HG03575 (cell line): ENCODE data around the gene RBM27.
"Not testable (repeated sequence)": the region's sequence is repeated elsewhere in the genome, so short reads cannot be mapped to it uniquely, and the experiment has no call there.

Experiments
- ATAC-seq: cut with Tn5 transposase; IDR thresholded peaks from one replicate; pipeline ENCODE4 v1.9.1; 2021; ENCODE audit not compliant: unreplicated experiment, insufficient number of reproducible peaks, low FRiP score; ENCODE audit errors: extremely low read depth

RBM27 gene

GRCh38 chr5:146203011-146203871, at the start of gene RBM27:
RBM27 (plus strand) TSS chr5:146203605; CDS start chr5:146203766, 161 bp downstream.
- peak; percentile 100 for ATAC-seq

GRCh38 chr5:146158255-146158654, 45.1 kb upstream of the RBM27 start:
- ATAC-seq = no peak

GRCh38 chr5:146164382-146164781, 39.0 kb upstream of the RBM27 start:
- no peak for ATAC-seq

DNA sequence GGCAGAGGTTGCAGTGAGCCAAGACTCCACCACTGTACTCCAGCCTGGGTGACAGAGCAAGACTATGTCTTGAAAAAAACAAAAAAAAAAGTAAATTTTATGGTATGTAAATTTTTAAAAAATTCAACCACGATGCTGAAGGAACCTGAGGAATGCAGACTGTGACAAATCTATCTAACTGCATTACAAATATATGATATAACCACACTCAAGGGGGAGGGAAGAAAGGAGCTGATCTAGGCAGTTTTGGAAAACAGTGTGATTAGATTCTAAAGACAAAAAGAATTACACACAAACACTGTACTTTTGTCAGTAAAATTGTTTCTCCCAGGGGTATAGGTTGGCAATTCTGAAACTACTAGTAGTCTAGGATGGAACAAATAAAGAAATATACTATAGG, 37.9 kb upstream of the RBM27 start:
- no peak for ATAC-seq

- ATAC-seq = no peak
Observed at GRCh38 chr5:146165903-146166302, 37.5 kb upstream of the RBM27 start.

- no peak for ATAC-seq
Observed at GRCh38 chr5:146169076-146169475, 34.3 kb upstream of the RBM27 start.

DNA sequence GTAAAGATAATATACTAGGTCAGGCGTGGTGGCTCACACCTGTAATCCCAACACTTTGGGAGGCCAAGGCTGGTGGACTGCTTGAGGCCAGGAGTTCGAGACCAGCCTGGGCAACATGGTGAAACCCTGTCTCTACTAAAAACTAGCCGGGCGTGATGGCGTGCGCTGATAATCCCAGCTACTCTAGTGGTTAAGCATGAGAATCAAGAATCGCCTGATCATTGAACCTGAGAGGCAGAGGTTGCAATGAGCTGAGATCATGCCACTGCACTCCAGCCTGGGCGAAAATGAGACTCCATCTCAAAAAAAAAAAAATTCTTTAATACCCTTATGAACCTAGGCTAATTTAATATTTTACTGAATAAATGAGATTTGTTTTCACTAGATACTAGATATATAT, 30.4 kb upstream of the RBM27 start:
- ATAC-seq = peak; percentile 26

DNA sequence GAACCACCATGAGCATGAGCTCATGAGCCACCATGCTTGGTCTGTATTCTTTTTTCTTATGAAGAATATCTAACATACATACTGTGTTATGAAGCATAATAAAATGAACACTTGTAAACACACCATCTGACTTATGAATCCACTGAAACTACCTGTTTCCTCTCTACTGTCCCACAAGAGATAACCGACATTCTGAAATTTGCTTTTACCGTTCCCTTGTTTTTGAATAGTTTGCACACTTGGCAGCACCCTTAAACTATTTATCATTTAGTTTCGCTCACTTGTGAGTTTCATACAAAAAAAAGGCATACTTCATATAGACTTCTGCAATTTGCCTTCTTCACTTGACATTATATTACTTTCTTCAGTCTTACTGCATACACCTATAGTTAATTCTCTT, 29.8 kb upstream of the RBM27 start:
- ATAC-seq = peak; percentile 90

GRCh38 chr5:146176805-146177204, 26.6 kb upstream of the RBM27 start:
- no peak for ATAC-seq

GRCh38 chr5:146179696-146180095, 23.7 kb upstream of the RBM27 start:
- no peak for ATAC-seq

DNA sequence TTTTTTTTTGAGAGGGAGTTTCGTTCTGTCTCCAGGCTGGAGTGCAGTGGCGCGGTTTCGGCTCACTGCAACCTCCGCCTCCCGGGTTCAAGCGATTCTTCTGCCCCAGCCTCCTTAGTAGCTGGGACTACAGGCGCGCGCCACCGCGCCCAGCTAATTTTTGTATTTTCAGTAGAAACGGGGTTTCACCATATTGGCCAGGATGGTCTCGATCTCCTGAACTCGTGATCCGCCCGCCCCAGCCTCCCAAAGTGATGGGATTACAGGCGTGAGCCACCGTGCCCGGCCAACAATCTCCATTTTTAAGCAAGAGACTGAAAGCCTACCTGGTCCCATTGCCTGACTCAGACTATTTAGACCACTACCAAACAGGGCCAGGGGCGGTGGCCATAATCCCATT, 20.0 kb upstream of the RBM27 start:
- not testable (repeated sequence) for ATAC-seq

DNA sequence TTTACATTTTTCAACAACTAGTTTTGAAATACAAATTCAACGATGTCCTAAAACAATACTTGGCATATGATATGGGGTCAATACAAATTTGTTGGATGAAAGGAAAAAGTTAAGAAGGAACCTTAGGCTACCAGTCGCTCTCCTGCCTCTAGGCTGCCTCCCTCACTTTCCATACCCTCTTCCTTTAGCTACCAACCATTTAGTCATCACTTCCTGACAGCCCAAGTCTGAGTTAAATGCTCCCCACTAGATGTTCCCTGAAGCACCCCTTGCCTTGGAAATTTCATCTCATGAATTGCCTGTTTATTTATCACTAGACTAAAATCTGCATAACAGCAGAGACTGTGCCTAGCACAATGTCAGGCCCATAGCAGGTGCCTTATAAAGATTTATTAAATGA, 18.2 kb upstream of the RBM27 start:
- ATAC-seq = no peak

DNA sequence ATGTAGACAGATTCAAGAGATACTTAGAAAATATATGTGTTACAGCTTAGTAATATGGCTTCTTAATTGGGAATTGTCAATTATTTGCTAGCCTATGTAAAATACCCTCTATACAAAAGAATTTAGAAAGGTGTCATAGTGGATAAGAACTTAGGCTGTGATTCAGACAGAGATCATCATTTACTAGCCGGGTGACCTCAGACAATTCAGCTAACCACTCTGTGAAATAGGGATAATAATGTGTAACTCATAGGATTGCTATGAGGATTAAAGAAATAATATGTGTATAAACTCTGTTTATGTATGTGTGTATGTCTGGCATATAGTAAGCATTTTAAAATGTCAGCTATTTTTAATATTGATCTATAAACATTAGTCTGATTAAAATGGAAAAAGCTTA, 15.0 kb upstream of the RBM27 start:
- no peak for ATAC-seq

DNA sequence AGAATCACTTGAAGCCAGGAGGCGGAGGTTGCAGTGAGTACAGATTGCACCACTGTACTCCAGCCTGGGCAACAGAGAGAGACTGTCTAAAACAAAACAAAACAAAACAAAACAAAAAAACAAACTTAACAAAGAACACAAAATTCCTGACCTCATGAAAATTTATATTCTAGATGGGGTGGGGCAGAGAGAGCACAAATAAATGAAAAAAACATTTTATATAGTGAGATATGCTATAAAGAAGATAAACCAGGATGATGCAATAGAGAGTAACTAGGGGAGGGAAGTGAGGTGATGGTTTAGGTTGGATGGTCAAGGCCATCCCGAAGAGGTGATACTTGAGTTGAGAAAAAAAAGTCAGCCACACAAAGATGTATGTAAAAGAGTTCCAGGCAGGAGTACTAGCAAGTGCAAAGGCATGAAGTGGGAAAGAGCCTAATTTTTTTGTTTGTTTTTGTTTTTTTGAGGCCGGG, 10.8 kb upstream of the RBM27 start:
- ATAC-seq = no peak

DNA sequence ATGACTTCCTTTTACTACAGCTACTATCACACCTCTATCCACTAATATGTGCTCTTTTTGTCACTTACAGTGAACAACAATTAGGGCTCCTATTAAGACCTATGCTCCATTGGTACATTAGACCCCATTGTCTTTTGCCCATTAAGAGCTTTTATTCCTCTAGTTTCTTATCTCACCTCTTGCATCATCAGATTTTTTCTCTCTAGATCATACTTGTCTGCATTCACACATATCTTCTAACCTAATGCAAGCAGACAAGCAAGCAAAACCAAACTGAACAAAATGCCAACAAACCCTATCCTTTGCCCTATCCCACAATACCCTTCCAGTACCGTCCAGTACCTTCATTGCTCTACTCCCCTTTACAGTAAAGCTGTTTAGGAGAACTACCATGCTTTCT, 10.1 kb upstream of the RBM27 start:
- ATAC-seq = no peak

GRCh38 chr5:146194997-146195396, 8.4 kb upstream of the RBM27 start:
- not testable (repeated sequence) for ATAC-seq

DNA sequence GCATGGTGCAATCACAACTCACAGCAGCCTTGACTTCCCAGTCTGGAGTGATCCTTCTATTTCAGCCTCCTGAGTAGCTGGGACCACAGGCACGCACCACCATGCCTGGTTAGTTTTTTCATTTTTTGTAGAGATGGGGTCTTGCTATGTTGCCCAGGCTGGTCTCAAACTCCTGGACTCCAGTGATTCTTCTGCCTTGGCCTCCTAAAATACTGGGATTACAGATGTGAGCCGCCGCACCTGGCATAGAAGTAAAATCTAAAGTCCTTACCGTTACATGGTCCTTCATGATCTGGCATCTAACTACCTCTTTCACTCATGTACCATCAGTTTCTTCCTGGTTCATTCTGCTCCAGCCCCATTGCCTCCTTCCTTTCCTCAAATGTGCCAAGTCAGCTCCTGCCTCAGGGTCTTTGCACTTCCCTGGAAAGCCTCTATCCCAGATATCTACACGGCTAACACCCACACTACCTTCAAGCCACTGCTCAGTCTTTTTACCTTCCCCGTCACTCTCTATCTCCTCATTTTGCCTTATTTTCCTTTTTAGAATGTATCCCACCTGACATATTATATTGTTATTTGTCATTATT, 6.9 kb upstream of the RBM27 start:
- no peak for ATAC-seq

- ATAC-seq = no peak
Observed at GRCh38 chr5:146199176-146199815, 4.1 kb upstream of the RBM27 start.

- not testable (repeated sequence) for ATAC-seq
Observed at GRCh38 chr5:146201795-146202194, 1.6 kb upstream of the RBM27 start.

- no peak for ATAC-seq
Observed at GRCh38 chr5:146203872-146204192, 427 bp downstream of the RBM27 start.
